NCI-H146 treated with DMSO at 0.1 percent for 48 hours (cell line): ENCODE data around the gene PITX1.
A peak's percentile ranks its signal among the peaks of the same experiment; 100 is the strongest.

Experiments
- DNase-seq: peaks from one replicate; lab custom pipeline; 2025; ENCODE audit not compliant: unreplicated experiment; lab: John Stamatoyannopoulos, UW

Gene PITX1

GRCh38 chr5:135062216-135063055 lies 28.4 kb upstream of the PITX1 start:
- DNase-seq: no peak

GRCh38 chr5:135061001-135061400 lies 27.0 kb upstream of the PITX1 start:
- no peak for DNase-seq

DNA sequence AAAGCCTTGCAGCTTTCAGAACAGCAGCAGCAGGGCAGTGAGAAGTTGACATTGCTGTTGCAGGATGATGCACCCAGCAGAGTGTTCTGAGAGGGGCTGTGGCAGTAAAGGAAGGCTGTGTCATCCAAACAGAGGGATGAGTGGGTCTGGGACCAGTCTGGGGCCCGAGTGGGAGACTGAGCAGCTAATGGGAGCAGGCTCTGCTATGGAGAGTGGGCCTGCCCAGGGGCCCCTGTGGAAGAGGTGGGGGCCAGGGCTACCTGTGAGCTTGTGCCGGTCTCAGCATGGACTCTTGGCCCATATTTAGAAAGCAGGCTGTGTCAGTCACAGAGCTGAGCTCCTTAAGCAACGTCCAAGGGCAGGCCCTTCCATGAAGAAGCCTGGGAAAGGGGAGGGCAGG lies 26.0 kb upstream of the PITX1 start:
- DNase-seq: no peak

DNA sequence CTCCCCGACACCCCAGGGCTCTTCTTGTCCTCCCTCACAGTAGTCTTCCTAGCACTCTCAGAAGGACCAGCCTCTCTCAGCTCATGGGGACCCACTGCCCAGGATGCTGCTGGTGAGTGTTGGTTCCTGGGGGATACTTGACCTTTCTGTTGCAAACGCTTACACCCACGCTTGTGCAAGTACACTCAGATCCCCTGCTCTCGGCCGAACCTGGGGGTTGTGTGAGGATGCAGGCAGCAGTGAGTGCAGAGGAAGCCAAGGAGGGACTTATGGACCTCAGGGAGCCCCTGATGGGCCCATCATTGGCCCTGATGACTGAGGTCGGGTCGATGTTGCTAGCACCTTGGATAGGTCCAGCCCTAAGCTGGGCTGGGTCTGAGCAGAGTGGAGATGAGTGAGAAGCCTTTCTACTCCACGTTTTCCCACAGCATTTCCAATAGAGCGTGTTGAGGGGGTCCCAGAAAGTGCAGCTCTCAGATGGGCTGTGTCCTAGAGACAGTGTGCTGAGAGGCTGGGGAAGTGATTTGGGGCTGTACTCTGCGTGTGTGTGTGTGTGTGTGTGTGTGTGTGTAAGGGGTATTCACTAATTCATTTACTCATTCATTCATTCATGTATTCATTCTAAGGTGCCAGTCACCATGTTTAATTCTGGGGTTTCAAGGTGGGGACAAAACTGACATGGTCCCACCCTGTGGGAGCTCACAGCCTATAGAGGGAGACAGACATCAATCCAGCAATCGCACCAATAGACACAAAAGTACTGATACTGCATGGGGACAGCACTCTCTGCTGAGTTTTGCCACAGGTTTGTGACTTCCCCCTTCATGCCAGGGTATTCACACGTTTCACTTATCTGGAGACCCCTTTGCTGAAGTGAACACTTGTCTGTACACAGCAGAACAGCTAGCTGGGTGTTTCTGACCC lies 25.2 kb upstream of the PITX1 start:
- DNase-seq: no peak

DNA sequence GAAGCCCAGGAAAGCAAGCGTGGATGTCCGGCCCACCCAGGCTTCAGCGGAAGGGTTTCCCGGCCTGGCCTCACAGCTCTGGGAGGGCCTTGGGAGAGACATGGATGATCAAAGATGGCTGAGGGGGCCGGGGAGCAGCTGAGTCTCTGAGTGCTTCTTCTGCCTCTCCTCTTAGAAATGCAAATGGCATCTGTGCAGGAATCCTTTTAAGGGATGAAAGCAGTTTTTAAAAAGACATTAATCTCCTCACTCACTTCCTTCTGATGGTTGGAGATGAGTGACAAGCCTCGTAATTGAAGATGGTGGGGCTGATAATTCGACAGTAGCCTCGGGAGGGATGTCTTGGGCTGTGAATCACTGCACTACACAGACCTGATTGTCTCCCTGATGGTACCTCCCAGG lies 24.3 kb upstream of the PITX1 start:
- DNase-seq: no peak

DNA sequence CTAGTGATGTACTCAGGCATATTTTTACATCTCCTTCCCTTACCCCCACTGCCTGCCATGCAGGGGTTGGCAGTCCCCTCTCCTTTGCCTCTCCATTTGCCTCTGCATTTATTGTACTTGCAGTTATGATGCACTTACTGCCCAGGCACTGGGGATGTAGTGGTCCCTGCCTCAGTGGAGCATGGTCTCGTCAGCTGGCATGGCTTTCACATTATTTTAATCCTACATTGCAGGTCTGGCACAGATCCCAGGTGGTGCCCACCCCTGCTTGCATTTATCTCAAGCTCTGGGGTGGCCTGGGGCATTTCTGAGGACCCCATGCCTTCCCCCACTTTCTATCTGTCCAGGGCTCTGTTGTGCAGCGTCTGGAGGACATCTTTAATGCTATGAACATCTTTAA lies 23.2 kb upstream of the PITX1 start:
- no peak for DNase-seq

DNA sequence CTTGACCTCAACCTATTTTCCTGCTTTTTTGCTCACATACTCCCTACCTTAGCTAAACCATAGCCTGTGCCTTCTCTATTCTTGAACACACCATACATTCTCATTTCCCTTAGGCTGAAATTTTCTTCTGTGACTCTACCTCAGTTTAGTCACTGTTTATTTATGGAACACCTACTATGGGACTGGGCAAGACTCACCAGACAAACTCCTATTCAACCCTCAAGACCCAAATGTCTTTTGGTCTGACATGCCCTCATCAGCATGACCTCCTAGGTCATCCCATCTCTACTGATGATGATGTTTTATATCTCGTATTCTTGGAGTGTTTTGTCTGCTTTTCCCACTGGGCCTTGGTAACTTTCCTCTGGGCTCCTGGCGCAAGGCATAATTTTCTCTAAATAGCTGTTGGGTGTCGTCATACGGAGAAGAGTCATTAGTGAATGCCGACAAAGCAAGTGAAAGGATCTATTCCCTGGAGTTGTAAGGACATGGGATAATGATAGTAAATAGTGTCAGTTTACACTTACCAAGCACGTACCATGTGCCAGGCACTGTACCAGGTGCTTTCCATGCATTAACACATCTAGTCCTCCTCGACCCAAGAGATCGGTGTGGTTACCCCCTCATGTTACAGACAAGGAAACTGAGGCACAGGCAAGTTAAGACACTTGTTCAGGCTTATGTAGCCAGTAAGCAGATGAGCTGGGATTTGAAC lies 22.4 kb upstream of the PITX1 start:
- DNase-seq: no peak

DNA sequence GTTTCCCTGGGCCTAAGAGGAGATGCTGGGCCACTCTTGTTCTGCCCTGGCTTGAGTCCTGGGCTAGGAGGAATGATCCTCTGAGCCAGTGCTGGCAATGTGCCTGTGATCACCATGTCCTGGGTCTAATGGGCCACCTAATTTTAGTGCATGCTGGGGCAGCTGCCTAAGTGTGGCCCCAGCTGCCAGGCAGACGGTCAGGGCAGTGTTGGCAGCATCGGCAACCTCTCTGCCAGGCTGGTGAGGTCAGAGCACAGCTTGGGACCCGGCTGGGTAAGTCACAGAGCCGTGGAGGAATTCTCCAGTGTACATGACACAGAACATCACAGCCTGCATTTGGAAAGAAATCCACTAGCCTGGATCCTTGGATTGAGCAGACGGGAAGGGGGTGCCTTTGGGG lies 21.4 kb upstream of the PITX1 start:
- DNase-seq: no peak

GRCh38 chr5:135054546-135054945 lies 20.5 kb upstream of the PITX1 start:
- no peak for DNase-seq

GRCh38 chr5:135053989-135054388 lies 20.0 kb upstream of the PITX1 start:
- peak; percentile 6 for DNase-seq

- peak; percentile 35 for DNase-seq
These were observed 19.2 kb upstream of the PITX1 start for GRCh38 chr5:135053278-135053677.

DNA sequence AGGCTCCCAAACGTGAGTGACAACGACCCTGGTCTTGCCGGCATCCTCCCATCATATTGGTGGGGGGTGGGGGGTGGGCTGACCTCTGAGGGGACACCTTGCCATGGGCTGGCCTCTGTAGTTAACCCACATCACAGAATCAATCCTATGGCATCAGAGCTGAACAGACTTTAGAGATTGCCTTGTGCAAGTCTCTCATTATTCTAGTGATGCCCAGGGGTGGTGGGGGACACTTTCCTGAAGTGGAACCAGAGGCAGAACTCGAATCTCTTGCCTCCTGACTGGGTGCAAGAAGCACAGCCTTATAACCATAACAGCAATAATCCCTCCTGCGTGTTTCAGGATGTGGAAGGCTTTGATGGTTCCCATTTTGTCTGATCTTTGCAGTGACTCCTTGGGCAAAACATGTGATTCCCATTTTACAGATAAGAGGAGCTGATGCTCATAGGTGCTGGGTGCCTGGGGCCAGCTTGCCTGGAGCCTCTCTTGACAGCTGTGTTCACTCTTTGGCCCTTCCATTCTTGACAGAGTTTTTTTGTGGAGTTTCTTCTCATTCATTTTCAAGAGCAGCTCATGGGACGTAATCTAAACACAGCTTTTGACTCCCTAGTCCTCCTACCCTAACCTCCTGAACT lies 18.6 kb upstream of the PITX1 start:
- DNase-seq: no peak

DNA sequence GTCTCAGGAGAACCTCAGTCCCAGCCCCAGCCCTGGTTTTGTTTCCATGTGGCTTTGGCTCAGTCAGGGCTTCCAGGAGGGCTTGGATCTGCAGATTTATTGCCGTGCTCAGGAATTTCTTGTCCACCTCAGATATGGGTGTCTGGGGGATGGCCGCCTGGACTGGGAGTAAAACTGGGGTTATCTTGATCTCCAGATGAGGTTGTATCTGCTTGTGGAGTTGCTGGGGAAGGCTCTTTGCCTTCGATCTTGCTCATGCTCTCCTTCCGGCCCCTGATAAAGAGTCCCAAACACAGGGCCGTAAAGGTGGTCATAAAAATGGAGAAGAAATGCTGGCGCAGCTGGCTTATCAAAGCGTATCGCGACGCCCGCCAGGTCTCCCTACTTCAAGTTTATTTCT lies 17.8 kb upstream of the PITX1 start:
- DNase-seq: no peak

- no peak for DNase-seq
These were observed 17.4 kb upstream of the PITX1 start for GRCh38 chr5:135051399-135051798.

- DNase-seq: no peak
These were observed 16.3 kb upstream of the PITX1 start for GRCh38 chr5:135050244-135050767.

DNA sequence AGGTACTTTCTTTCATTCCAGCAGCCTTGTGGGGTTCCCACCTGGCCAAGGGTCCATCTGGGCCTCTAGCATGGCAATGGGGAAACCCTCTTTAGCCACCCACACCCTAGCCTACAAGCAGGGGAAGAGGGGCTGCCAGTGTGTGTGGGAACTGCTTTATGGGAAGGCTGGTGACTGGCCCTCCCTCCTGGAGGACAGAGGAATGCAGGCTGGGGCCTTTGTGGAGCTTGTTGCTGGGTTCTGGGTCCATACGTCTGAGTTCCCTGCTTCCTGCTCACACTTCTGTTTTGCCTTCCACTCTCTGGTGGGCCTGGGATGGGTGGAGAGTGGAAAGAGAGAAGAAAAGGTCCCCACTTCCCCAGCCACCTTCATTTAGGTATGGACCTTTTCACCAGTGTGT lies 14.9 kb upstream of the PITX1 start:
- DNase-seq: no peak

DNA sequence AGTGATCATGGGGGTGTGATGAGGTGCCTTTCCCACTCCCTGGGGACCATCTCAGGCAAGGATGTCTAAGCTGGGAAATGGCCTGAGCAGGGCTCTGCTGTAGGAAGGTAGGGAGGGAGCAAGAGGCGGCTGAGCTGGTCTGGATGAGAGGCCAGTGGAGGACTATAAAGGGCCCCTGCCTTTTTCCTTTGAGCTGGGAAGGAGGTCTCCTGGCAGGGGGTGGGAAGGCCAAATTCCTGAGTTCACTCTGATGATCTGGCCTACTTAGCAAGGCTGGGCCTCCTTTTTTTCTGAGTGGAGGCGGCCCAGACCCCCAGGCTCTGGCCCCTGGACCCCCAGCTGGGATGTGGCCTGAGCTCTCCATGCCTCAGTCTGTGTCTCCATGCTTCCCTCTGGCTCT lies 14.3 kb upstream of the PITX1 start:
- DNase-seq: no peak

- DNase-seq: no peak
These were observed 13.3 kb upstream of the PITX1 start for GRCh38 chr5:135047347-135047695.

- no peak for DNase-seq
These were observed 12.8 kb upstream of the PITX1 start for GRCh38 chr5:135046661-135047346.

GRCh38 chr5:135045488-135045887 lies 11.5 kb upstream of the PITX1 start:
- no peak for DNase-seq
